ENCODE measurements around the gene DARS1.

Gene DARS1

GRCh38 chr2:135876066-135876711 is 109.2 kb downstream of the DARS1 start, which contains the start of gene MCM6:
Gene MCM6 (minus strand): TSS chr2:135876443. CDS start chr2:135876365, 78 bp downstream.
- DNase-seq, result peak; percentile 96 to 100 (median 97)

DNA sequence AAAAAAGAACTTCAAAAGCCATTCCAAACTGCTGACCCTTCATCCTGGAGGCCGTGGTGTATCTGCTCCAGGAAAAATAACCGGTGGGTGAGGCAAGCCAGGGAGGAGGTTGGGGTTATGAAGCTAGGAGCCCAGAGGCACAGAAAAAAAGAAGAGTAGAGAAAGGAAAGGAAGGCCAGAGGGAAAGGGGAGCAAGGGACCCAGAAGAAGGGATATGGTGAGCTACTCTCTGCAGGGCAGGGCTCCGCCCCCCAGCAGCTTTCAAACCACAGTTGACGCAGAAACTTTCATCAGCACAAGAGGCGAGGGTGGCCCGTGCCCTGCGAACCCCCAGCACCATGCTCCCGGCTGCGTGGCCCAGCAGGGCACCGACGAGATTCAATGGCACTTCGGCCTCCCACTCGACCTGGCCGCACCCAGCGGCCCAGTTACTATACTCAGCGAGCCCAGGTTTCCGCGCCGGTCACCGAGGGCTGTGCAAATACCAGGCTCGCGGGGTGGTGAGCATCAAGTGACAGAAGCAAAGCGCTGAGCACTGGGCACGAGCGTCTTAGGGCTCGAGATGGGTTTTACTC is 109.8 kb downstream of the DARS1 start:
- peak; percentile 40 to 88 (median 63) for DNase-seq

DNA sequence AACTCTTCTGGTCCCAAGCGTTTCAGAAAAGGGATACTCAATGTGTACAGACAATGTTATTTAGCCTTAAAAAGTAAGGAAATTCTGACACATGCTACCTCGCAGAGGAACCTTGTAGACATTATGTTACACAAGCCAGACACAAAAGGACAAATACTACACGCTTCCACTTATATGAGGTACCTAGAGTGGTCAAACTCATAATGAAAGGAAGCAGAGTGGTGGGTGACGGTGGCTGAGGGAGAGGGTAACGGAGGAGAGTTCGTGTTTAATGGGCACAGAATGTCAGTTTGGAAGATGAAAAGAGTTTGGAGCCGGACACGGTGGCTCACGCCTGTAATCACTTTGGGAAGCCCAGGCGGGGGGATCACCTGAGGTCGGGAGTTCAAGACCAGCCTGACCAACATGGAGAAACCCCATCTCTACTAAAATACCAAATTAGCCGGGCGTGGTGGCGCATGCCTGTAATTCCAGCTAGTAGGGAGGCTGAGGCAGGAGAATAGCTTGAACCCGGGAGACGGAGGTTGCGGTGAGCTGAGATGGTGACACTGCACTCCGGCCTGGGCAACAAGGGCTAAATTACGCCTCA is 110.6 kb downstream of the DARS1 start:
- peak in 1 of 5 donors; percentile 38 for DNase-seq

DNA sequence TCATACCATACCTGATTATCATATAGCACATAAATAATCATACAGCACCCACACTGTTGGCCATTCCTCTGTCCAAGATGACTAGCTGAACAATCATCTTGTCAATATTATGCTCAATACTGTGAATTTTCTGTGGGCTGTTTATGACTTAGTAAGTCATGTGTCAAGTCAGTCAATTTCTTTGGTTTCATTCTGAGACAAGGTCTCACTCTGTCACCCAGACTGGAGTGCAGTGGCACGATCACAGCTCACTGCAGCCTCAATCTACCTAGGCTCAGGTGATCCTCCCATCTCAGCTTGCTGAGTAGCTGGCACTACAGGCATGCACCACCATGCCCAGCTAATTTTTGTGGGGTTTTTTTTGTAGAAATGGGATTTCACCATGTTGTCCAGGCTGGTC is 114.9 kb downstream of the DARS1 start:
- peak in 1 of 5 donors; percentile 37 for DNase-seq

DNA sequence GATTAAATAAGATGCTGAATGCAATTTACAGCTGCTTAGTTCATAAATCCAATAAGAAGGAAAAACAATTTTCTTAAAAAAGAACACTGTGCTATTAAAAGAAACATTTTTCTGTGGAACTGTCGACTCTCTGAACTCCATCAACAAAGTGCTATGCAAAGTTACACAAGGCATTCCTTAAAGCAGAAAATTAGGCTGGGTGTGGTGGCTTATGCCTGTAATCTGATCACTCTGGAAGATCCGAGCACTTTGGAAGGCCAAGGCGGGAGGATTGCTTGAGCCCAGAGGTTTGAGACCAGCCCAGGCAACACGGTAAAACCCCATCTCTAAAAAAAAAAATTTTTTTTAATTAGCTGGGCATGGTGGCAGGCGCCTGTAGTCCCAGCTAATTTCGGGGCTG is 122.2 kb downstream of the DARS1 start:
- DNase-seq, result no peak

- DNase-seq, result no peak
Measured at GRCh38 chr2:135862718-135863117, 122.7 kb downstream of the DARS1 start.

All from T-helper 1 cell (primary cell).